A673 (cell line): Measurements from ENCODE around the gene CBX2. TPM values are rescaled to one million over a fixed set of nuclear protein-coding genes. Genes with fewer than 3 reads are reported as not detected.

ENCODE experiments used
- BruUV-seq: library from RNA; stranded (reverse); fragments of 400-500 nt; replicated peaks from 2 replicates; lab custom pipeline; 2021; lab: Mats Ljungman, UMichigan
- CTCF ChIA-PET: fragments of 300-600 bp; sonication (Branson Sonifier 250); formaldehyde crosslinking; loops from one replicate; lab custom pipeline; 2022; ENCODE audit warnings: antibody characterized with exemption; lab: Charles Lee
- POLR2A ChIA-PET: fragments of 300-600 bp; sonication (Branson Sonifier 250); formaldehyde crosslinking; loops from one replicate; lab custom pipeline; 2022; ENCODE audit warnings: antibody characterized with exemption; ENCODE audit not compliant: low non-redundant PET; lab: Charles Lee
- DNase-seq: peaks from one replicate; pipeline ENCODE4 v3.0.0-alpha.2; 2015; ENCODE audit warnings: low spot score
- H3K27ac ChIP-seq: fragments of 200-600 bp; sonication (generic); 2 replicates; pipeline ENCODE4 v1.5.1; 2016; ENCODE audit warnings: mixed run types, low read depth, mild to moderate bottlenecking, mixed read lengths, antibody characterized with exemption, low read length; ENCODE audit not compliant: poor library complexity, severe bottlenecking
- H3K27me3 ChIP-seq: fragments of 200-600 bp; sonication (generic); replicated peaks from 2 replicates; pipeline ENCODE4 v1.6.1; 2017; ENCODE audit warnings: mixed run types, low read depth, mild to moderate bottlenecking, mixed read lengths, antibody characterized with exemption, low read length; ENCODE audit not compliant: insufficient read depth, poor library complexity
- H3K36me3 ChIP-seq: fragments of 200-600 bp; sonication (generic); 2 replicates; pipeline ENCODE4 v1.6.1; 2016; ENCODE audit warnings: mixed run types, mild to moderate bottlenecking, mixed read lengths, antibody characterized with exemption, low read length; ENCODE audit not compliant: insufficient read depth, poor library complexity, severe bottlenecking
- H3K4me1 ChIP-seq: fragments of 200-600 bp; sonication (generic); 2 replicates; pipeline ENCODE4 v1.6.1; 2017; ENCODE audit warnings: mixed run types, mild to moderate bottlenecking, mixed read lengths, antibody characterized with exemption, low read length; ENCODE audit not compliant: insufficient read depth, poor library complexity, severe bottlenecking
- H3K4me3 ChIP-seq: fragments of 200-600 bp; sonication (generic); 2 replicates; pipeline ENCODE4 v1.5.1; 2016; ENCODE audit warnings: low read depth, mixed run types, mild to moderate bottlenecking, mixed read lengths, low read length; ENCODE audit not compliant: poor library complexity, severe bottlenecking
- H3K9me3 ChIP-seq: fragments of 200-600 bp; sonication (generic); 2 replicates; pipeline ENCODE4 v1.6.1; 2016; ENCODE audit warnings: mixed run types, low read depth, mild to moderate bottlenecking, mixed read lengths, antibody characterized with exemption, low read length; ENCODE audit not compliant: poor library complexity, severe bottlenecking
- EZH2 ChIP-seq: fragments of 200-600 bp; sonication (generic); IDR thresholded peaks from 2 replicates; pipeline ENCODE4 v1.6.1; 2017; ENCODE audit warnings: borderline replicate concordance, low read depth, mild to moderate bottlenecking, mixed read lengths, antibody characterized with exemption, low read length; ENCODE audit not compliant: poor library complexity, severe bottlenecking
- intact Hi-C: fragments of 100-400 bp; cut with micrococcal nuclease; formaldehyde crosslinking; loops from one replicate; pipeline ENCODE4 v1.10.0; 2022; ENCODE audit not compliant: unreplicated experiment
- total RNA-seq: library from RNA; stranded (reverse); gene quantifications from 2 replicates; pipeline ENCODE4 v1.2.3, GENCODE V29; 2021
- TF ChIP-seq, protein P1 (sequence below): fragments of 300-800, 200-600 bp; sonication (generic); conservative IDR thresholded peaks from 2 replicates; pipeline ENCODE4 v1.5.1; 2017; ENCODE audit warnings: low read depth, mild to moderate bottlenecking, antibody characterized with exemption, low read length, moderate library complexity, mixed read lengths

The CBX2 gene
- total RNA-seq, 1 experiment from 2014 or later, result 59.5 TPM

GRCh38 chr17:79824893-79825579, 47.1 kb downstream of the CBX2 start:
- ChIA-PET POLR2A (interaction anchor here (0.6 to 1.9 kb wide), 4 partner anchors 8 to 14 kb away, joined by 3 to 8 read pairs (median 4); partner anchors contain the start of gene CBX4), CTCF (interaction anchor here (0.7 kb wide), 1 partner anchor 14 kb away, joined by 4 read pairs; the partner anchor contains the start of gene CBX4)
- Histone ChIP-seq H3K36me3 (no peaks in the 10 kb centered on the region), H3K9me3 (no peaks in the 10 kb centered on the region), H3K4me3 (no peak overlapping the region), H3K27me3 (no peaks in the 10 kb centered on the region), H3K4me1 (peaks cover 49% of the 10 kb centered on the region), H3K27ac (no peak overlapping the region)
- BruUV-seq, result no TSS peak
- intact Hi-C loops, result no loop called here
- no peak for DNase-seq
- no peak for TF ChIP-seq EZH2
- TF ChIP-seq, protein P1, sequence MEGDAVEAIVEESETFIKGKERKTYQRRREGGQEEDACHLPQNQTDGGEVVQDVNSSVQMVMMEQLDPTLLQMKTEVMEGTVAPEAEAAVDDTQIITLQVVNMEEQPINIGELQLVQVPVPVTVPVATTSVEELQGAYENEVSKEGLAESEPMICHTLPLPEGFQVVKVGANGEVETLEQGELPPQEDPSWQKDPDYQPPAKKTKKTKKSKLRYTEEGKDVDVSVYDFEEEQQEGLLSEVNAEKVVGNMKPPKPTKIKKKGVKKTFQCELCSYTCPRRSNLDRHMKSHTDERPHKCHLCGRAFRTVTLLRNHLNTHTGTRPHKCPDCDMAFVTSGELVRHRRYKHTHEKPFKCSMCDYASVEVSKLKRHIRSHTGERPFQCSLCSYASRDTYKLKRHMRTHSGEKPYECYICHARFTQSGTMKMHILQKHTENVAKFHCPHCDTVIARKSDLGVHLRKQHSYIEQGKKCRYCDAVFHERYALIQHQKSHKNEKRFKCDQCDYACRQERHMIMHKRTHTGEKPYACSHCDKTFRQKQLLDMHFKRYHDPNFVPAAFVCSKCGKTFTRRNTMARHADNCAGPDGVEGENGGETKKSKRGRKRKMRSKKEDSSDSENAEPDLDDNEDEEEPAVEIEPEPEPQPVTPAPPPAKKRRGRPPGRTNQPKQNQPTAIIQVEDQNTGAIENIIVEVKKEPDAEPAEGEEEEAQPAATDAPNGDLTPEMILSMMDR, result no peak

- Histone ChIP-seq H3K27me3 (no peaks in the 10 kb centered on the region), H3K4me3 (peak overlapping the region; percentile 15), H3K36me3 (no peaks in the 10 kb centered on the region), H3K9me3 (no peaks in the 10 kb centered on the region), H3K27ac (peak overlapping the region; percentile 74), H3K4me1 (peaks cover 54% of the 10 kb centered on the region)
- no TSS peak for BruUV-seq
- no peak for DNase-seq
- POLR2A ChIA-PET, result interaction anchor here (0.6 to 1.9 kb wide), 2 partner anchors 8 to 13 kb away, joined by 4 to 8 read pairs; partner anchors contain the start of gene CBX4
- CTCF ChIA-PET, result interaction anchor here (0.7 kb wide), 1 partner anchor 14 kb away, joined by 4 read pairs; the partner anchor contains the start of gene CBX4
- no peak for TF ChIP-seq EZH2
- TF ChIP-seq, protein P1, result no peak
- intact Hi-C loops, result no loop called here
Measured at GRCh38 chr17:79825580-79825921, 47.6 kb downstream of the CBX2 start.

- no peaks in the 10 kb centered on the region for H3K9me3 ChIP-seq
- H3K27ac ChIP-seq, result peak overlapping the region; percentile 74
- peaks cover 61% of the 10 kb centered on the region for H3K4me1 ChIP-seq
- TF ChIP-seq, protein P1, result no peak
- no peak for TF ChIP-seq EZH2
- no peaks in the 10 kb centered on the region for H3K27me3 ChIP-seq
- CTCF ChIA-PET, result interaction anchor here (0.8 kb wide), 1 partner anchor 9 kb away, joined by 4 read pairs; no protein-coding TSS in a partner anchor
- peak overlapping the region; percentile 15 for H3K4me3 ChIP-seq
- intact Hi-C loops, result loop anchor here (2.0 kb wide), 1 partner anchor 15 kb away; no protein-coding TSS in a partner anchor
- no peaks in the 10 kb centered on the region for H3K36me3 ChIP-seq
- peak; percentile 96 for DNase-seq
- BruUV-seq, result no TSS peak
- POLR2A ChIA-PET, result interaction anchor here (0.5 to 1.9 kb wide), 2 partner anchors 9 to 12 kb away, joined by 3 to 8 read pairs; partner anchors contain the start of gene CBX4
Measured at GRCh38 chr17:79826204-79826680, 48.3 kb downstream of the CBX2 start.
